UCSD-AML1 (cell line): ENCODE results near the gene NPIPA7.
"Not testable (repeated sequence)": the region's sequence is repeated elsewhere in the genome, so short reads cannot be mapped to it uniquely, and the experiment has no call there.

Experiments
- DNase-seq: peaks from one replicate; lab custom pipeline; 2025; ENCODE audit not compliant: unreplicated experiment; lab: John Stamatoyannopoulos, UW

NPIPA7 gene

GRCh38 chr16:16417914-16418544, 39.1 kb downstream of the NPIPA7 start:
- not testable (repeated sequence) for DNase-seq

- DNase-seq, result not testable (repeated sequence)
Observed at GRCh38 chr16:16420515-16420914, 41.6 kb downstream of the NPIPA7 start.

- not testable (repeated sequence) for DNase-seq
Observed at GRCh38 chr16:16425146-16425545, 46.2 kb downstream of the NPIPA7 start.

- not testable (repeated sequence) for DNase-seq
Observed at GRCh38 chr16:16431135-16431534, 52.2 kb downstream of the NPIPA7 start.

- DNase-seq, result not testable (repeated sequence)
Observed at GRCh38 chr16:16434711-16435110, 55.8 kb downstream of the NPIPA7 start.

GRCh38 chr16:16441401-16441800, 62.5 kb downstream of the NPIPA7 start:
- DNase-seq, result not testable (repeated sequence)
